Esophagus muscularis mucosa (tissue), 3 donors: ENCODE data around the gene ZNF280B.

Source experiments
- POLR2A ChIP-seq: fragments of 450-650 bp; IDR thresholded peaks from one replicate; pipeline ENCODE4 v1.6.1; 2017; ENCODE audit warnings: antibody characterized with exemption, moderate library complexity, mild to moderate bottlenecking, low read depth
- TF ChIP-seq, protein P1 (sequence below), 3 experiments: fragments of 200-600 bp in 2 of 3; fragments of 450-650 bp in 1 of 3; sonication (generic) in 2 of 3; IDR thresholded peaks; one replicate each; pipeline ENCODE4 v1.5.1; 2017 to 2019; ENCODE audit warnings: antibody characterized with exemption in 3 of 3, mild to moderate bottlenecking in 2 of 3, moderate library complexity in 1 of 3

GRCh38 chr22:22553735-22554586, 45.4 kb upstream of the ZNF280B start:
- TF ChIP-seq POLR2A, result no peak
- TF ChIP-seq, protein P1, sequence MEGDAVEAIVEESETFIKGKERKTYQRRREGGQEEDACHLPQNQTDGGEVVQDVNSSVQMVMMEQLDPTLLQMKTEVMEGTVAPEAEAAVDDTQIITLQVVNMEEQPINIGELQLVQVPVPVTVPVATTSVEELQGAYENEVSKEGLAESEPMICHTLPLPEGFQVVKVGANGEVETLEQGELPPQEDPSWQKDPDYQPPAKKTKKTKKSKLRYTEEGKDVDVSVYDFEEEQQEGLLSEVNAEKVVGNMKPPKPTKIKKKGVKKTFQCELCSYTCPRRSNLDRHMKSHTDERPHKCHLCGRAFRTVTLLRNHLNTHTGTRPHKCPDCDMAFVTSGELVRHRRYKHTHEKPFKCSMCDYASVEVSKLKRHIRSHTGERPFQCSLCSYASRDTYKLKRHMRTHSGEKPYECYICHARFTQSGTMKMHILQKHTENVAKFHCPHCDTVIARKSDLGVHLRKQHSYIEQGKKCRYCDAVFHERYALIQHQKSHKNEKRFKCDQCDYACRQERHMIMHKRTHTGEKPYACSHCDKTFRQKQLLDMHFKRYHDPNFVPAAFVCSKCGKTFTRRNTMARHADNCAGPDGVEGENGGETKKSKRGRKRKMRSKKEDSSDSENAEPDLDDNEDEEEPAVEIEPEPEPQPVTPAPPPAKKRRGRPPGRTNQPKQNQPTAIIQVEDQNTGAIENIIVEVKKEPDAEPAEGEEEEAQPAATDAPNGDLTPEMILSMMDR (IDR thresholded peaks at IDR 0.05), result no peak
